Progenitor cell of endocrine pancreas (in vitro differentiated cells): ENCODE results near the gene PPP1CC. TPM values are rescaled to one million over a fixed set of nuclear protein-coding genes. Genes with fewer than 3 reads are reported as not detected.

Experiments
- DNase-seq: peaks from one replicate; pipeline ENCODE4 v3.0.0; 2021; ENCODE audit warnings: low spot score; ENCODE audit not compliant: unreplicated experiment
- H3K27ac Mint-ChIP-seq: 2 replicates; pipeline ENCODE4 v1.8.0; 2021; ENCODE audit warnings: mild to moderate bottlenecking, moderate library complexity, mixed read lengths
- H3K27me3 Mint-ChIP-seq: 2 replicates; pipeline ENCODE4 v1.8.0; 2021; ENCODE audit warnings: mixed read lengths
- H3K36me3 Mint-ChIP-seq: 2 replicates; pipeline ENCODE4 v1.8.0; 2022; ENCODE audit warnings: mixed read lengths; ENCODE audit not compliant: insufficient read depth
- H3K4me1 Mint-ChIP-seq: 2 replicates; pipeline ENCODE4 v1.8.0; 2021; ENCODE audit warnings: low read depth, mixed read lengths
- H3K4me3 Mint-ChIP-seq: 2 replicates; pipeline ENCODE4 v1.8.0; 2021; ENCODE audit warnings: low read depth, mild to moderate bottlenecking, moderate library complexity, mixed read lengths
- H3K9me3 Mint-ChIP-seq: 2 replicates; pipeline ENCODE4 v1.8.0; 2021; ENCODE audit warnings: low read depth, mixed read lengths
- long read RNA-seq: library from polyadenylated mRNA; unstranded; transcript quantifications from one replicate; pipeline ENCODE4 v2.0.0, GENCODE V29; 2020
- total RNA-seq: library from RNA; stranded (reverse); gene quantifications from 2 replicates; pipeline ENCODE4 v1.2.1, GENCODE V29; 2021
- TF ChIP-seq, protein P1 (sequence below): fragments of 200-600 bp; sonication (generic); IDR thresholded peaks from one replicate; pipeline ENCODE4 v1.5.0; 2021; ENCODE audit warnings: antibody characterized with exemption, mild to moderate bottlenecking; ENCODE audit not compliant: unreplicated experiment

PPP1CC gene
- 164 TPM in 2 replicates for total RNA-seq
- long read RNA-seq, transcript PPP1CC-201 (7 exons, 2,559 nt): major isoform, 19 of 37 reads
- long read RNA-seq, partial matches to known transcripts: 6 of 37 reads
- long read RNA-seq, other reads (novel, unspliced or antisense): 7 of 37 reads

DNA sequence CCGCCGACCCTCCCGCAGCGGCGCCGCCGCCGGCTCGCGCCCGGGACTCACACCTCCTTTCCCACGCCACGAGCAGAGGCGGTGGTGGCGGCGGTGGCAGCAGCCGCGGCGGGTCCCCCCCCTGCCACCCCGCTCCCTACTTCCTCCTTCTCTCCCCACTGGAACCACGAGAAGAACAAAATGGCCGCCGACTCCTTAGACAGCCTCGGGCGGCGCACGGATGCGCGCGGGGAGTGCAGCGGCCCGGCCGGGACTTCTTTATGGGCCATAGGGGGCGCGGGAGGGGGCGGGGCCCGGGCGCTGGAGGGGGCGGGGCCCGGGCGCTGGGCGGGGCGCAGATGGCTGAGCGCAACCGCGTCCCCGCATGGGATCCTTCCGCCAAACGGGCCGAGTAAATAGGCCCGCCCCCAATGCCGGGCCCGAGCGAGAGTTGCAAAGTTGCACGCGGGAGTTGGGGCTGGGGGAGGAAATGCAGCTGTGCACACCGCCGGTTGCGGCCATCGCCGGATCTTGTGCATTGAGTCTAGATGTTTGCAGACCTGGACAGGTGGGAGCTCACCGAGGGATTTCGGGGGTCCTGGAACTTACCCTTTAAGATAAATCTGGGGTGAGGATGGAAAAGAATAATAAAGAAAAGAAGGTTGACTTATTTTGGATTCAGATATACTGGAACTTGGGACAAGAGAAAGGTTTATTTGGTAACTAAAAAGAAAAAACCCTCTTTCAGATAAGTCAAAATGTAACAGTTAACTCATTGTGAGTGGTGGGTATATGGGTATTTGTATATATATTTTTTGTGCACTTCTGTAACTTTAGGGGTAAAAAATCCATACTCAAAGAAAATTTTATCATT lies at the start of gene PPP1CC:
Gene PPP1CC (minus strand): TSS at position 174 of the 853 bp plus-strand sequence. CDS start 184 bp downstream, outside the sequence.
- TF ChIP-seq, protein P1, sequence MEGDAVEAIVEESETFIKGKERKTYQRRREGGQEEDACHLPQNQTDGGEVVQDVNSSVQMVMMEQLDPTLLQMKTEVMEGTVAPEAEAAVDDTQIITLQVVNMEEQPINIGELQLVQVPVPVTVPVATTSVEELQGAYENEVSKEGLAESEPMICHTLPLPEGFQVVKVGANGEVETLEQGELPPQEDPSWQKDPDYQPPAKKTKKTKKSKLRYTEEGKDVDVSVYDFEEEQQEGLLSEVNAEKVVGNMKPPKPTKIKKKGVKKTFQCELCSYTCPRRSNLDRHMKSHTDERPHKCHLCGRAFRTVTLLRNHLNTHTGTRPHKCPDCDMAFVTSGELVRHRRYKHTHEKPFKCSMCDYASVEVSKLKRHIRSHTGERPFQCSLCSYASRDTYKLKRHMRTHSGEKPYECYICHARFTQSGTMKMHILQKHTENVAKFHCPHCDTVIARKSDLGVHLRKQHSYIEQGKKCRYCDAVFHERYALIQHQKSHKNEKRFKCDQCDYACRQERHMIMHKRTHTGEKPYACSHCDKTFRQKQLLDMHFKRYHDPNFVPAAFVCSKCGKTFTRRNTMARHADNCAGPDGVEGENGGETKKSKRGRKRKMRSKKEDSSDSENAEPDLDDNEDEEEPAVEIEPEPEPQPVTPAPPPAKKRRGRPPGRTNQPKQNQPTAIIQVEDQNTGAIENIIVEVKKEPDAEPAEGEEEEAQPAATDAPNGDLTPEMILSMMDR: no peak
- H3K27me3 Mint-ChIP-seq: peaks cover 9% of the 10 kb centered on the region
- peak; percentile 91 for DNase-seq
- peak within 1 kb of the TSS; percentile 97 for H3K27ac Mint-ChIP-seq
- H3K4me3 Mint-ChIP-seq: peak within 1 kb of the TSS; percentile 96
- H3K36me3 Mint-ChIP-seq: peaks cover 2% of the 10 kb centered on the region
- H3K9me3 Mint-ChIP-seq: no peaks in the 10 kb centered on the region
- peaks cover 40% of the 10 kb centered on the region for H3K4me1 Mint-ChIP-seq

DNA sequence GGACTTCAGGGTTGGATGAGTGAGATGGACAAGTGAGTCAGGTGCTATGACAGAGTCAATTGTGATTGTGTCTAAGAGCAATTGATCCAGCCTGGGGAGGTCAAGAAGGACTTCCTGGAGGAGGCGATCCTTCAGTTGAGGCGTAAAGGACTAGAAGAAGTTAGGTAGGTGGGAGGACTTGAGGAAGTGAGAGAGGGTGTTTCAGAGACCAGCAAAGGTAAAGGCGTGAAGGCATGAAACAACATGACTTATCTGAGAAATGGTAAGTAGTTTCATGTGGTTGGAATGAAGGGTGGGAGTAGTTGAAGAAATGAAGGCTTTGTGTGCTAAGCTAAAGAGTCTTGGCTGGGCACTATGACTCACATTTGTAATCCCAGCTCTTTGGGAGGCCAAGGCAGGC lies 48.9 kb upstream of the PPP1CC start:
- Mint-ChIP-seq H3K4me3 (no peak overlapping the region), H3K4me1 (no peaks in the 10 kb centered on the region), H3K27ac (no peak overlapping the region), H3K9me3 (no peaks in the 10 kb centered on the region), H3K27me3 (no peaks in the 10 kb centered on the region), H3K36me3 (no peaks in the 10 kb centered on the region)
- DNase-seq: no peak
- TF ChIP-seq, protein P1: no peak

DNA sequence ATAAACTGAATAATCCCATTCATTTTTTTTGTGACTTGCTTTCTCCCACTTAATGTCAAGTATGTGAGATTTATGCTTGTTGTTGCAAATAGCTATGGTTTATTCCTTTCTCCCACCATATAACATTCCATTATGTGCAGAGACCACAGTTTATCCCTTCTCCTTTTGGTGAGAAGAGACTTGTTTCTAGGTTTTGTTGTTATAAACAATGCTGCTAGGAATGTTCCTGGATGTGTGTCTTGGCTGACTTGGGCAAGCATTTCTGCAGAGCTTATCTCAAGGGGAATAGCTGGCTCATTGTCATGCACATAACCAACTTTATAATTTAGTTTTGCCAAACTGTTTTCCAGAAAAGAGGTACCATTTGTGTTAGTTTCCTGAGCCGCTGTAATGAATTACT lies 47.6 kb upstream of the PPP1CC start:
- no peaks in the 10 kb centered on the region for H3K9me3 Mint-ChIP-seq
- no peaks in the 10 kb centered on the region for H3K4me1 Mint-ChIP-seq
- no peak overlapping the region for H3K27ac Mint-ChIP-seq
- no peak overlapping the region for H3K4me3 Mint-ChIP-seq
- TF ChIP-seq, protein P1: no peak
- no peaks in the 10 kb centered on the region for H3K36me3 Mint-ChIP-seq
- DNase-seq: no peak
- H3K27me3 Mint-ChIP-seq: no peaks in the 10 kb centered on the region

DNA sequence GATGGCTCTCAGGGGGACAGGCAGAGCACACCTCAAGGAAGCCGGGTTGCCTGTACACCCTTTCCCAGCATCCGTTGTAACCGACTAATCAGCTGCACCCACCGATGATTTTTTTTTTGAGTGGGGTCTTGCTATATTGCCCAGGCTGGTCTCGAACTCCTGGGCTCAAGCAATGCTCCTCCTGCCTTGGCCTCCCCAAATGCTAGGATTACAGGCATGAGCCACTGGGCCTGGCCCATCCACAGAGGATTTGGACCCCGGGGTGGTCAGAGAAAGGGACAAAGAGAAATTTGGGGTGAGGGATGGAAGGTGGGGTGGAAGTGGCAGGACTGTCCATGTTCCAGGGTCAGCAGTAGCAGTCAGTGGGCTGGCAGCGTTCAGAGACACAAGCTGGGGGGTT lies 43.3 kb upstream of the PPP1CC start:
- H3K4me3 Mint-ChIP-seq: no peak overlapping the region
- TF ChIP-seq, protein P1: no peak
- DNase-seq: no peak
- no peaks in the 10 kb centered on the region for H3K36me3 Mint-ChIP-seq
- H3K27ac Mint-ChIP-seq: no peak overlapping the region
- H3K9me3 Mint-ChIP-seq: no peaks in the 10 kb centered on the region
- no peaks in the 10 kb centered on the region for H3K4me1 Mint-ChIP-seq
- H3K27me3 Mint-ChIP-seq: peaks cover 12% of the 10 kb centered on the region

DNA sequence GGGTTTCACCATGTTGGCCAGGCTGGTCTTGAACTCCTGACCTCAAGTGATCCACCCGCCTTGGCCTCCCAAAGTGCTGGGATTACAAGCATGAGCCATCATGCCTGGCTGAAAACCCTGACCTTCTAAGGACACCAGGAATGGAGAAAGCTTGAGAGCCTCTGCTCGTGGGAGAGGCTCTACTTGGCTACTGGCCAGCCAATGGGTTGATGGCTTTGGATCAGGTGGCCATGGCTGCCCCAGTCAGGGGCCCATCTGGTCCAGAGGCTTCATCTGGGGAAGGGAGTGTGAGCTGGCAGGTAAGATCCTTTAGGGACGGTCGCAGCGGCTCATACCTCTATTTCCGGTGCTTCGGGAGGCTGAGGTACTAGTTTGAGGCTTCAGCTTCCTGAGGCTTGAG lies 42.5 kb upstream of the PPP1CC start:
- no peak overlapping the region for H3K27ac Mint-ChIP-seq
- H3K9me3 Mint-ChIP-seq: no peaks in the 10 kb centered on the region
- no peaks in the 10 kb centered on the region for H3K4me1 Mint-ChIP-seq
- DNase-seq: no peak
- TF ChIP-seq, protein P1: no peak
- H3K27me3 Mint-ChIP-seq: peaks cover 14% of the 10 kb centered on the region
- no peak overlapping the region for H3K4me3 Mint-ChIP-seq
- no peaks in the 10 kb centered on the region for H3K36me3 Mint-ChIP-seq
